Keratinocyte (primary cell): ENCODE measurements around the gene MGMT. TPM values are rescaled to one million over a fixed set of nuclear protein-coding genes. Genes with fewer than 3 reads are reported as not detected.

Experiments
- DNase-seq: peaks from one replicate; pipeline ENCODE4 v3.0.0-alpha.2; 2011; ENCODE audit warnings: low read depth, missing footprints, low spot score
- FAIRE-seq: peaks from 2 replicates; lab custom pipeline; 2011; peaks lifted over from hg19 to GRCh38; lab: Jason Lieb, UNC
- H2AFZ ChIP-seq: 2 replicates; pipeline ENCODE4 v1.6.0; 2012; ENCODE audit warnings: low read length, control low read depth, inconsistent platforms; ENCODE audit not compliant: control insufficient read depth
- H3K27ac ChIP-seq: 2 replicates; pipeline ENCODE4 v1.5.1; 2011; ENCODE audit warnings: low read length; ENCODE audit not compliant: control insufficient read depth, insufficient read depth
- H3K27me3 ChIP-seq: 3 replicates; pipeline ENCODE4 v1.6.0; 2011; ENCODE audit warnings: low read length; ENCODE audit not compliant: control insufficient read depth, insufficient read depth; ENCODE audit errors: extremely low read depth
- H3K36me3 ChIP-seq, 2 experiments: 2 replicates in 1 of 2; 3 replicates in 1 of 2; pipeline ENCODE4 v1.5.1; 2011; ENCODE audit warnings: low read length in 2 of 2, mild to moderate bottlenecking in 1 of 2; ENCODE audit not compliant: control insufficient read depth in 2 of 2, insufficient read depth in 2 of 2; ENCODE audit errors: extremely low read depth in 1 of 2
- H3K4me1 ChIP-seq: 3 replicates; pipeline ENCODE4 v1.5.1; 2011; ENCODE audit warnings: low read length; ENCODE audit not compliant: control insufficient read depth, insufficient read depth; ENCODE audit errors: extremely low read depth
- H3K4me2 ChIP-seq: 3 replicates; pipeline ENCODE4 v1.6.0; 2011; ENCODE audit warnings: low read depth, low read length; ENCODE audit not compliant: control insufficient read depth, insufficient read depth; ENCODE audit errors: extremely low read depth
- H3K4me3 ChIP-seq, 3 experiments: fragments of 200-600 bp in 1 of 3; sonication (generic) in 1 of 3; 2 replicates in 2 of 3; 3 replicates in 1 of 3; pipeline ENCODE4 v1.5.1; 2011 to 2016; ENCODE audit warnings: low read length in 3 of 3, mild to moderate bottlenecking in 3 of 3, control low read depth in 2 of 3, inconsistent platforms in 1 of 3, low read depth in 1 of 3, mixed read lengths in 1 of 3, mixed run types in 1 of 3, moderate library complexity in 1 of 3; ENCODE audit not compliant: control insufficient read depth in 2 of 3, insufficient read depth in 2 of 3; ENCODE audit errors: extremely low read depth in 1 of 3
- H3K79me2 ChIP-seq: 2 replicates; pipeline ENCODE4 v1.6.0; 2012; ENCODE audit warnings: low read length; ENCODE audit not compliant: control insufficient read depth, insufficient read depth
- H3K9ac ChIP-seq: 3 replicates; pipeline ENCODE4 v1.6.0; 2011; ENCODE audit warnings: low read length; ENCODE audit not compliant: control insufficient read depth, insufficient read depth; ENCODE audit errors: extremely low read depth
- H3K9me1 ChIP-seq: 3 replicates; pipeline ENCODE4 v1.6.0; 2011; ENCODE audit warnings: low read length; ENCODE audit not compliant: control insufficient read depth, insufficient read depth; ENCODE audit errors: extremely low read depth
- H3K9me3 ChIP-seq: 2 replicates; pipeline ENCODE4 v1.5.1; 2012; ENCODE audit warnings: low read depth, low read length; ENCODE audit not compliant: control insufficient read depth
- H4K20me1 ChIP-seq: 3 replicates; pipeline ENCODE4 v1.6.0; 2011; ENCODE audit warnings: low read length; ENCODE audit not compliant: control insufficient read depth, insufficient read depth; ENCODE audit errors: extremely low read depth
- CTCF ChIP-seq, 3 experiments: IDR thresholded peaks in 1 of 3; conservative IDR thresholded peaks in 1 of 3; optimal IDR thresholded peaks in 1 of 3; 2 replicates in 2 of 3; 3 replicates in 1 of 3; pipeline versions ENCODE3 to v1.5.1; 2011; ENCODE audit warnings: low read length in 3 of 3, mild to moderate bottlenecking in 3 of 3, moderate library complexity in 2 of 3, control low read depth in 1 of 3, inconsistent platforms in 1 of 3; ENCODE audit not compliant: insufficient read depth in 2 of 3; ENCODE audit errors: extremely low read depth in 1 of 3
- EZH2 ChIP-seq: IDR thresholded peaks from one replicate; pipeline ENCODE4 v1.6.1; 2012; ENCODE audit warnings: inconsistent platforms, mild to moderate bottlenecking, low read length, moderate library complexity
- dilution Hi-C: fragments of 300-500 bp; cut with MboI; formaldehyde crosslinking; loops from one replicate; pipeline ENCODE4 v1.7.0; 2020; ENCODE audit warnings: low sequenced_read_pairs; ENCODE audit not compliant: extremely low pct_ligation_motif_present
- polyA plus RNA-seq, 5 experiments: library from polyadenylated mRNA; depleted of rRNA in 3 of 5; stranded (reverse) in 3 of 5; stranded (forward) in 1 of 5; unstranded in 1 of 5; fragments of >200 nt; gene quantifications; 1 replicate in 1 of 5; 2 replicates in 3 of 5; 3 replicates in 1 of 5; pipeline versions ENCODE4 v1.2.1 to v1.2.3, GENCODE V29; 2011 to 2012; ENCODE audit warnings: missing spikeins in 2 of 5, low read depth in 1 of 5, low replicate concordance in 1 of 5

Gene MGMT
- polyA plus RNA-seq, 1 donor (not counting 4 experiments of a cell fraction or from before 2014, with no cell fraction given) = 15.2 TPM

GRCh38 chr10:129652521-129653201, 185.6 kb downstream of the MGMT start:
- dilution Hi-C loops = no loop called here
- H3K9ac ChIP-seq = no peak overlapping the region

GRCh38 chr10:129653428-129653827, 186.4 kb downstream of the MGMT start:
- TF ChIP-seq EZH2 (no peak), CTCF (optimal IDR thresholded peaks at IDR 0.05 in 1 of 3, IDR thresholded peaks at IDR 0.05 in 1 of 3, conservative IDR thresholded peaks at IDR 0.05 in 1 of 3; ENCODE audit: extremely low read depth in 1 of 3, insufficient read depth in 2 of 3, low read length in 3 of 3) (no peak)

More at GRCh38 chr10:129652521-129653201, 185.6 kb downstream of the MGMT start:
- no peaks in the 10 kb centered on the region for H4K20me1 ChIP-seq
- H3K4me1 ChIP-seq = no peaks in the 10 kb centered on the region
- no peaks in the 10 kb centered on the region for H3K79me2 ChIP-seq
- DNase-seq = no peak
- no peaks in the 10 kb centered on the region for H3K36me3 ChIP-seq
- no peak overlapping the region for H3K4me2 ChIP-seq
- no peaks in the 10 kb centered on the region for H3K9me1 ChIP-seq
- FAIRE-seq = no peak
- no peak overlapping the region for H2AFZ ChIP-seq
- H3K27me3 ChIP-seq = no peaks in the 10 kb centered on the region
- no peak overlapping the region for H3K4me3 ChIP-seq
- TF ChIP-seq CTCF (optimal IDR thresholded peaks at IDR 0.05 in 1 of 3, IDR thresholded peaks at IDR 0.05 in 1 of 3, conservative IDR thresholded peaks at IDR 0.05 in 1 of 3; ENCODE audit: extremely low read depth in 1 of 3, insufficient read depth in 2 of 3, low read length in 3 of 3) (no peak), EZH2 (no peak)
- H3K27ac ChIP-seq = no peak overlapping the region
- H3K9me3 ChIP-seq = no peaks in the 10 kb centered on the region

More at GRCh38 chr10:129653428-129653827, 186.4 kb downstream of the MGMT start:
- dilution Hi-C loops = no loop called here
- no peaks in the 10 kb centered on the region for H3K36me3 ChIP-seq
- no peaks in the 10 kb centered on the region for H3K9me1 ChIP-seq
- H4K20me1 ChIP-seq = no peaks in the 10 kb centered on the region
- no peaks in the 10 kb centered on the region for H3K4me1 ChIP-seq
- no peak overlapping the region for H2AFZ ChIP-seq
- H3K4me2 ChIP-seq = no peak overlapping the region
- H3K27ac ChIP-seq = no peak overlapping the region
- no peak for DNase-seq
- H3K9me3 ChIP-seq = no peaks in the 10 kb centered on the region
- no peaks in the 10 kb centered on the region for H3K79me2 ChIP-seq
- no peaks in the 10 kb centered on the region for H3K27me3 ChIP-seq
- FAIRE-seq = no peak
- no peak overlapping the region for H3K4me3 ChIP-seq
- H3K9ac ChIP-seq = no peak overlapping the region
